OCI-LY3 (cell line): ENCODE data around the gene CAMK2A.

Source experiments
- H2AFZ ChIP-seq: fragments of 200-600, 300-600 bp; shearing (Covaris generic); 2 replicates; pipeline ENCODE4 v1.6.0; 2014; ENCODE audit warnings: antibody characterized with exemption, low read depth, low read length
- H3K27ac ChIP-seq: fragments of 200-600, 300-600 bp; sonication (generic); 2 replicates; pipeline ENCODE4 v1.5.1; 2014; ENCODE audit warnings: mild to moderate bottlenecking, low read length, moderate library complexity, mixed read lengths
- H3K27me3 ChIP-seq: fragments of 200-600, 300-600 bp; sonication (generic); 2 replicates; pipeline ENCODE4 v1.6.1; 2014; ENCODE audit warnings: low read depth, low read length, mixed read lengths
- H3K36me3 ChIP-seq: fragments of 200-600, 300-600 bp; sonication (generic); replicated peaks from 2 replicates; pipeline ENCODE3; 2014; ENCODE audit warnings: low read depth, low read length, mixed read lengths
- H3K4me1 ChIP-seq: fragments of 300-600, 200-600 bp; sonication (generic); 2 replicates; pipeline ENCODE4 v1.6.1; 2014; ENCODE audit warnings: low read length, mixed read lengths
- H3K4me2 ChIP-seq: fragments of 200-600, 300-600 bp; sonication (generic); 2 replicates; pipeline ENCODE4 v1.6.1; 2014; ENCODE audit warnings: low read length, mixed read lengths
- H3K4me3 ChIP-seq: fragments of 300-600, 200-600 bp; sonication (generic); 2 replicates; pipeline ENCODE4 v1.5.1; 2014; ENCODE audit warnings: antibody characterized with exemption, mild to moderate bottlenecking, low read length, moderate library complexity
- H3K79me2 ChIP-seq: fragments of 300-600, 200-600 bp; shearing (Covaris generic); 2 replicates; pipeline ENCODE4 v1.6.1; 2014; ENCODE audit warnings: mild to moderate bottlenecking, low read length, mixed read lengths
- H3K9ac ChIP-seq: fragments of 300-600, 200-600 bp; shearing (Covaris generic); 2 replicates; pipeline ENCODE4 v1.6.0; 2014; ENCODE audit warnings: mild to moderate bottlenecking, low read length, moderate library complexity
- H3K9me3 ChIP-seq: fragments of 200-600, 300-600 bp; shearing (Covaris generic); 2 replicates; pipeline ENCODE4 v1.6.1; 2014; ENCODE audit warnings: low read length, mixed read lengths; ENCODE audit not compliant: insufficient read depth
- H4K20me1 ChIP-seq: fragments of 200-600, 300-600 bp; sonication (generic); 2 replicates; pipeline ENCODE4 v1.6.1; 2016; ENCODE audit warnings: low read length, mixed read lengths; ENCODE audit not compliant: insufficient read depth
- CTCF ChIP-seq: fragments of 200-600, 300-600 bp; sonication (generic); IDR thresholded peaks from 2 replicates; pipeline ENCODE4 v1.5.1; 2014; ENCODE audit warnings: antibody characterized with exemption, low read length, low read depth
- EZH2phosphoT487 ChIP-seq: fragments of 200-600 bp; shearing (Covaris generic); IDR thresholded peaks from 2 replicates; pipeline ENCODE4 v1.6.1; 2018; ENCODE audit warnings: antibody characterized with exemption, mixed run types, low read depth

The CAMK2A gene

DNA sequence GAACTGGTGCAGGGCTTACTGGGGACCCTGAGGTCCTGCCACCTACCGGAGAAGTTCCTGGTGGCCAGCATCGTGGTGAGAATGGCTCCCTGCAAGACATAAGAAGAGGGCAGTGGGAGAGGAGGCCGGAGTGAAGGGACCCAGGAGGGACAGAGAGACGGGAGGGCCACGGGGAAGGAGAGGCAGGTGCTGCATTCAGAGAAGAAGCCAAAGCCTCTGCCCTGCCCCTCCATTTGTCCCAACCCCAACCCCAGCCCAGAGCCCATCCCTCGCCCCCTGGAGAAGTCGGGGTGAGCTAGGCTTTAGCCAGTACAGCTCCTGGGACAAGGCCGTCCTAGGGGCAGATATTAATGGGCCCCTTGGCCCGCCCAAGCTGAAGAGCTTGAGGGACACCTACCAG, 41.8 kb downstream of the CAMK2A start:
- TF ChIP-seq CTCF (no peak), EZH2phosphoT487 (no peak)
- H3K27me3 ChIP-seq: no peaks in the 10 kb centered on the region
- no peaks in the 10 kb centered on the region for H3K79me2 ChIP-seq

DNA sequence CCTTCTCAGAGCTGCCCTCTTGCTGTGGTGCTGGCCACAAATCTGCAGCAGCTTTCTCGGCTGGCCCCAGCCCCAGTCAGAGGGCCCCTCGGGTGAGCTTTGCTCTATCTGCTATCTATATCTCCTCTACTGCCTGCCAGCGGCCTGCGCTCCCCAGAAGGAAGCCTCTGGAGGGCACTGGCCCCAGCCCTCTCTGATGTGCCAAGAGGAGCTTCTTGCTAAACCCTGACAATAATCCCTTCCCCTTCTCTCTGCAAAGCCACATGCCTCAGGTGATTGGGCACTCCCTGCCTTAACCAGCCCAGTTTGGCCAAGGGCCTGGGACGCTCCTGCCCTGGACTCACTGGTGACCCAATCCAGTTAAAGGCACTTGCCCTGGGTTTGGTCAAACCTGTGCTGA, 42.7 kb downstream of the CAMK2A start:
- no peak overlapping the region for H3K27ac ChIP-seq
- H4K20me1 ChIP-seq: no peaks in the 10 kb centered on the region
- H3K27me3 ChIP-seq: no peaks in the 10 kb centered on the region
- H3K36me3 ChIP-seq: no peaks in the 10 kb centered on the region
- TF ChIP-seq CTCF (no peak), EZH2phosphoT487 (no peak)
- no peak overlapping the region for H3K4me3 ChIP-seq
- H3K79me2 ChIP-seq: no peaks in the 10 kb centered on the region
- H3K4me2 ChIP-seq: no peak overlapping the region
- no peak overlapping the region for H3K9ac ChIP-seq
- no peak overlapping the region for H2AFZ ChIP-seq
- no peaks in the 10 kb centered on the region for H3K9me3 ChIP-seq
- no peaks in the 10 kb centered on the region for H3K4me1 ChIP-seq

More for the DNA sequence above, 41.8 kb downstream of the CAMK2A start:
- Histone ChIP-seq H2AFZ (no peak overlapping the region), H3K4me1 (no peaks in the 10 kb centered on the region), H3K9ac (no peak overlapping the region), H3K9me3 (no peaks in the 10 kb centered on the region), H3K4me2 (no peak overlapping the region), H3K27ac (no peak overlapping the region), H3K36me3 (no peaks in the 10 kb centered on the region), H3K4me3 (no peak overlapping the region), H4K20me1 (no peaks in the 10 kb centered on the region)

DNA sequence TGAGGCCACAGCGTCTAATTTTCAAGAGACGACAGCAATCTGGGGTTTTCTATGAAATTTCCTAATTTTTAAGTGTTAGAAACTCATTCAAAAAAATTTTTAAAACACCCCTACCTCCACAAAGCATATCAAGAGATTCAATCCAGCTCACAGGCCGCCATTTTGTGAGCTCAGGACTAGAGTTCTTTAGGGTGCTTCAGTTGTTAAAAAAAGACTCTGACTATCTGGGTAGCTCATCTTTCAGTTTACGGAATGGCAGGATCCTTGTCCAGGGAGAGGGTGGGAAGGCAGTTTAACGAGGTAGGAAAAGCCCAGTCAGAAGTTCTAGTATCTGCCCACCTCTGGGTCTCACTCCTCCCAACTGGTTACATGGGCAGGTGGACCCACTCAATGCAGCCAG, 43.1 kb downstream of the CAMK2A start:
- Histone ChIP-seq H4K20me1 (no peaks in the 10 kb centered on the region), H3K4me2 (no peak overlapping the region), H3K79me2 (no peaks in the 10 kb centered on the region), H2AFZ (no peak overlapping the region), H3K27ac (no peak overlapping the region), H3K9ac (no peak overlapping the region), H3K9me3 (no peaks in the 10 kb centered on the region), H3K4me3 (no peak overlapping the region), H3K36me3 (no peaks in the 10 kb centered on the region), H3K4me1 (no peaks in the 10 kb centered on the region), H3K27me3 (no peaks in the 10 kb centered on the region)
- no peak for TF ChIP-seq EZH2phosphoT487
- TF ChIP-seq CTCF: no peak

DNA sequence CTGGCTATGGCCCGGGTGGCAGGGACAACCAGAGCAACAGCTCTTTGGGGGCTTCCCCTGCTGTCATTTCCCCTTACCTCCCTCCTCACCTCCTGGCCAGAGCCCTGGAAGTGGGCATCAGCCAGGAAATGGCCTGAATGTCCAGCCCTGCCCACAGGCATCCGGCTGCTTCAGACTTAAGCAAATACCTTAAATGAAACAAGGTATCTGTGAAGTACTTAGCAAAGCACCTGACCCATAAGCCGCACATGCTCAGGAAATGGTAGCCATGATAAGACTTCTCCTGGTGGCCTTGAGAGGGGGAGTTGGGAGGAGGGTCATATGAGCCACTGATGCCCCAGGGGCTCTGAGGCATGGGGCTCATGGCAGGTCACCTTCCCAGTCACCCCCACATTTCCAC, 43.8 kb downstream of the CAMK2A start:
- H3K4me3 ChIP-seq: no peak overlapping the region
- H3K79me2 ChIP-seq: no peaks in the 10 kb centered on the region
- TF ChIP-seq CTCF: no peak
- TF ChIP-seq EZH2phosphoT487: no peak
- H3K9ac ChIP-seq: no peak overlapping the region
- no peaks in the 10 kb centered on the region for H4K20me1 ChIP-seq
- H3K27me3 ChIP-seq: no peaks in the 10 kb centered on the region
- no peak overlapping the region for H3K4me2 ChIP-seq
- no peak overlapping the region for H3K27ac ChIP-seq
- no peaks in the 10 kb centered on the region for H3K4me1 ChIP-seq
- H3K36me3 ChIP-seq: no peaks in the 10 kb centered on the region
- H3K9me3 ChIP-seq: no peaks in the 10 kb centered on the region
- no peak overlapping the region for H2AFZ ChIP-seq
